HCT116 (cell line): Measurements from ENCODE around the gene GSK3A. TPM values are rescaled to one million over a fixed set of nuclear protein-coding genes. Genes with fewer than 3 reads are reported as not detected.
A peak's percentile ranks its signal among the peaks of the same experiment; 100 is the strongest.

ENCODE experiments used
- ATAC-seq: fragments of 200-7000 bp; cut with Tn5 transposase; 2 replicates; pipeline ENCODE4 v1.9.1; 2020; ENCODE audit warnings: mild to moderate bottlenecking, moderate library complexity
- BruUV-seq: library from RNA; stranded (reverse); fragments of 400-500 nt; replicated peaks from 2 replicates; lab custom pipeline; 2021; lab: Mats Ljungman, UMichigan
- CTCF ChIA-PET: fragments of 300-600 bp; sonication (Branson Sonifier 250); formaldehyde crosslinking; loops from one replicate; lab custom pipeline; 2021; ENCODE audit warnings: antibody characterized with exemption; lab: Charles Lee
- POLR2A ChIA-PET: fragments of 300-600, 350-600 bp; sonication (Branson Sonifier 250); formaldehyde crosslinking; loops from one replicate; lab custom pipeline; 2021; ENCODE audit warnings: antibody characterized with exemption; lab: Charles Lee
- RAD21 ChIA-PET, 2 experiments: fragments of 300-600 bp; sonication (Branson Sonifier 250); formaldehyde crosslinking; loops; one replicate each; lab custom pipeline; 2023; ENCODE audit warnings: low total read pairs in 2 of 2; ENCODE audit not compliant: uncharacterized antibody in 2 of 2, unreplicated experiment in 2 of 2, low non-redundant PET in 1 of 2; lab: Charles Lee
- DNase-seq: peaks from one replicate; pipeline ENCODE4 v3.0.0-alpha.2; 2010; ENCODE audit warnings: low read depth, low spot score
- H2AFZ ChIP-seq: fragments of 200-600 bp; shearing (Covaris generic), sonication (generic); 2 replicates; pipeline ENCODE4 v1.6.1; 2017; ENCODE audit warnings: low read depth, mixed run types, mixed read lengths, antibody characterized with exemption, low read length; ENCODE audit not compliant: poor library complexity, severe bottlenecking
- H3K27ac ChIP-seq: 2 replicates; pipeline ENCODE4 v1.5.1; 2012; ENCODE audit warnings: low read depth, low read length
- H3K27me3 ChIP-seq: fragments of 200-600 bp; sonication (generic); 2 replicates; pipeline ENCODE4 v1.6.1; 2016; ENCODE audit warnings: mixed run types, low read length, mixed read lengths; ENCODE audit not compliant: insufficient read depth
- H3K36me3 ChIP-seq, 2 experiments: fragments of 200-500 bp in 1 of 2; fragments of 200-600 bp in 1 of 2; sonication (Bioruptor generic) in 1 of 2; sonication (generic) in 1 of 2; 2 replicates each; pipeline versions ENCODE4 v1.5.1 to v1.6.1; 2014 to 2016; ENCODE audit warnings: low read length in 2 of 2, inconsistent platforms in 1 of 2, mixed read lengths in 1 of 2, mixed run types in 1 of 2; ENCODE audit not compliant: insufficient read depth in 2 of 2, control insufficient read depth in 1 of 2
- H3K4me1 ChIP-seq, 2 experiments: fragments of 200-600 bp in 1 of 2; sonication (generic) in 1 of 2; 2 replicates each; pipeline versions ENCODE4 v1.5.1 to v1.6.1; 2012 to 2017; ENCODE audit warnings: low read length in 2 of 2, inconsistent platforms in 1 of 2, mild to moderate bottlenecking in 1 of 2, mixed read lengths in 1 of 2, mixed run types in 1 of 2, moderate library complexity in 1 of 2; ENCODE audit not compliant: insufficient read depth in 2 of 2, control insufficient read depth in 1 of 2
- H3K4me2 ChIP-seq: fragments of 200-600 bp; sonication (generic); 2 replicates; pipeline ENCODE4 v1.6.1; 2017; ENCODE audit warnings: mixed run types, low read length, mixed read lengths
- H3K4me3 ChIP-seq, 2 experiments: fragments of 200-600 bp in 1 of 2; sonication (generic) in 1 of 2; replicated peaks in 1 of 2; 2 replicates each; pipeline ENCODE4 v1.5.1; 2011 to 2016; ENCODE audit warnings: low read length in 2 of 2, control low read depth in 1 of 2, low read depth in 1 of 2, mild to moderate bottlenecking in 1 of 2, mixed read lengths in 1 of 2, mixed run types in 1 of 2
- H3K79me2 ChIP-seq: fragments of 200-600 bp; sonication (generic); 2 replicates; pipeline ENCODE4 v1.6.1; 2017; ENCODE audit warnings: mild to moderate bottlenecking, mixed run types, low read length, moderate library complexity, mixed read lengths; ENCODE audit not compliant: insufficient read depth
- H3K9ac ChIP-seq: fragments of 200-600 bp; sonication (generic); 2 replicates; pipeline ENCODE4 v1.6.1; 2016; ENCODE audit warnings: low read length, mixed read lengths
- H3K9me2 ChIP-seq: fragments of 200-600 bp; sonication (generic), shearing (Covaris generic); 2 replicates; pipeline ENCODE4 v1.6.1; 2017; ENCODE audit warnings: mixed run types, mild to moderate bottlenecking, moderate library complexity; ENCODE audit not compliant: insufficient read depth
- H3K9me3 ChIP-seq, 2 experiments: fragments of 200-500 bp in 1 of 2; fragments of 200-600 bp in 1 of 2; sonication (Bioruptor generic) in 1 of 2; sonication (generic) in 1 of 2; 2 replicates each; pipeline ENCODE4 v1.6.1; 2014 to 2017; ENCODE audit warnings: low read length in 2 of 2, mixed read lengths in 2 of 2, inconsistent platforms in 1 of 2, low read depth in 1 of 2, mild to moderate bottlenecking in 1 of 2, mixed run types in 1 of 2, moderate library complexity in 1 of 2; ENCODE audit not compliant: control insufficient read depth in 1 of 2, insufficient read depth in 1 of 2
- H4K20me1 ChIP-seq: fragments of 200-600 bp; sonication (generic), shearing (Covaris generic); 2 replicates; pipeline ENCODE4 v1.6.1; 2017; ENCODE audit warnings: mixed run types, mild to moderate bottlenecking, moderate library complexity; ENCODE audit not compliant: insufficient read depth
- CBX3 ChIP-seq: IDR thresholded peaks from 2 replicates; pipeline ENCODE4 v1.6.1; 2012; ENCODE audit warnings: low read depth
- CEBPB ChIP-seq: IDR thresholded peaks from 2 replicates; pipeline ENCODE4 v1.6.1; 2012; ENCODE audit warnings: low read depth
- EZH2 ChIP-seq: fragments of 200-600 bp; sonication (generic); IDR thresholded peaks from 2 replicates; pipeline ENCODE4 v1.6.1; 2017; ENCODE audit warnings: antibody characterized with exemption, mixed run types
- EZH2phosphoT487 ChIP-seq: fragments of 200-600 bp; IDR thresholded peaks from 2 replicates; pipeline ENCODE4 v1.6.1; 2018; ENCODE audit warnings: antibody characterized with exemption, borderline replicate concordance
- FOSL1 ChIP-seq: IDR thresholded peaks from 2 replicates; pipeline ENCODE4 v1.6.1; 2012; ENCODE audit warnings: low read depth
- JUND ChIP-seq: IDR thresholded peaks from 2 replicates; pipeline ENCODE4 v1.6.1; 2012
- POLR2A ChIP-seq: IDR thresholded peaks from 2 replicates; pipeline ENCODE4 v1.7.0; 2011; ENCODE audit warnings: borderline replicate concordance; ENCODE audit not compliant: insufficient read depth, insufficient read length; ENCODE audit errors: extremely low read depth
- POLR2AphosphoS5 ChIP-seq: IDR thresholded peaks from 2 replicates; pipeline ENCODE4 v1.6.1; 2011; ENCODE audit warnings: mild to moderate bottlenecking, low read depth, low read length, moderate library complexity
- SIN3A ChIP-seq: IDR thresholded peaks from 2 replicates; pipeline ENCODE4 v1.6.1; 2012; ENCODE audit warnings: low read depth
- SRF ChIP-seq: IDR thresholded peaks from 2 replicates; pipeline ENCODE4 v1.6.1; 2012; ENCODE audit warnings: low read depth
- YY1 ChIP-seq: IDR thresholded peaks from 2 replicates; pipeline ENCODE4 v1.6.1; 2011; ENCODE audit warnings: low read length, low read depth, moderate library complexity, mild to moderate bottlenecking; ENCODE audit not compliant: insufficient replicate concordance; ENCODE audit errors: extremely low read depth
- ZFX ChIP-seq: fragments of 450-650 bp; IDR thresholded peaks from 2 replicates; pipeline ENCODE4 v1.6.1; 2017
- intact Hi-C: fragments of 100-400 bp; cut with micrococcal nuclease; formaldehyde crosslinking; loops from 2 replicates; pipeline ENCODE4 v1.10.0; 2022
- total RNA-seq: library from RNA; stranded (reverse); gene quantifications from one replicate; pipeline ENCODE4 v1.2.1, GENCODE V29; 2021; ENCODE audit not compliant: unreplicated experiment

The GSK3A gene
- total RNA-seq, 1 experiment from 2014 or later: 57.2 TPM

GRCh38 chr19:42193706-42194105 is 48.7 kb downstream of the GSK3A start:
- Histone ChIP-seq H3K9me3 (no peaks in the 10 kb centered on the region; a peak in 1 of 4 replicates), H3K4me1 (peaks cover 12 to 41% of the 10 kb centered on the region in 2 experiments), H3K9ac (no peak overlapping the region), H3K4me3 (no peak overlapping the region), H4K20me1 (no peaks in the 10 kb centered on the region), H2AFZ (no peak overlapping the region)
- RAD21 ChIA-PET: no interaction called here
- no peak for DNase-seq
- BruUV-seq: no TSS peak
- TF ChIP-seq CEBPB (no peak), POLR2AphosphoS5 (no peak), EZH2 (no peak), EZH2phosphoT487 (no peak), SRF (no peak), YY1 (no peak), ZFX (no peak), POLR2A (no peak), FOSL1 (no peak), JUND (no peak)
- TF ChIP-seq, all 23 proteins: peak for 0
- intact Hi-C loops: no loop called here
- H3K79me2 ChIP-seq: no peaks in the 10 kb centered on the region
- ChIA-PET POLR2A (no interaction called here), CTCF (no interaction called here)
- H3K9me2 ChIP-seq: no peaks in the 10 kb centered on the region
- H3K27ac ChIP-seq: no peak overlapping the region
- no peaks in the 10 kb centered on the region for H3K27me3 ChIP-seq
- H3K4me2 ChIP-seq: no peak overlapping the region
- peaks cover 3 to 12% of the 10 kb centered on the region in 2 experiments; a peak in 3 of 4 replicates for H3K36me3 ChIP-seq
- no peak for ATAC-seq

GRCh38 chr19:42193294-42193693 is 49.1 kb downstream of the GSK3A start:
- Histone ChIP-seq H3K79me2 (no peaks in the 10 kb centered on the region), H3K27ac (no peak overlapping the region)
- POLR2A ChIA-PET: no interaction called here

More at GRCh38 chr19:42193294-42193693, 49.1 kb downstream of the GSK3A start:
- Histone ChIP-seq H3K27me3 (no peaks in the 10 kb centered on the region), H3K36me3 (peaks cover 2 to 9% of the 10 kb centered on the region in 2 experiments; a peak in 1 of 4 replicates), H2AFZ (no peak overlapping the region), H3K9ac (no peak overlapping the region), H3K4me2 (no peak overlapping the region), H3K4me3 (no peak overlapping the region), H3K4me1 (peaks cover 12 to 38% of the 10 kb centered on the region in 2 experiments), H3K9me3 (no peaks in the 10 kb centered on the region; a peak in 1 of 4 replicates), H4K20me1 (no peaks in the 10 kb centered on the region), H3K9me2 (no peaks in the 10 kb centered on the region)
- ATAC-seq: no peak
- CTCF ChIA-PET: no interaction called here
- RAD21 ChIA-PET: no interaction called here
- TF ChIP-seq CBX3: 0 out of 2 replicates have a peak, but pooled peaks have one; percentile 28
- no peak for TF ChIP-seq SIN3A
- BruUV-seq: no TSS peak
- no peak for DNase-seq
- intact Hi-C loops: no loop called here
